GM19372 (cell line): ENCODE measurements around the gene ARHGEF38.

ENCODE experiments used
- ATAC-seq: cut with Tn5 transposase; IDR thresholded peaks from one replicate; pipeline ENCODE4 v1.9.1; 2021; ENCODE audit warnings: mild to moderate bottlenecking, low read depth, moderate library complexity; ENCODE audit not compliant: unreplicated experiment

ARHGEF38 gene

GRCh38 chr4:105555409-105555808 lies 3.0 kb downstream of the ARHGEF38 start:
- no peak for ATAC-seq

DNA sequence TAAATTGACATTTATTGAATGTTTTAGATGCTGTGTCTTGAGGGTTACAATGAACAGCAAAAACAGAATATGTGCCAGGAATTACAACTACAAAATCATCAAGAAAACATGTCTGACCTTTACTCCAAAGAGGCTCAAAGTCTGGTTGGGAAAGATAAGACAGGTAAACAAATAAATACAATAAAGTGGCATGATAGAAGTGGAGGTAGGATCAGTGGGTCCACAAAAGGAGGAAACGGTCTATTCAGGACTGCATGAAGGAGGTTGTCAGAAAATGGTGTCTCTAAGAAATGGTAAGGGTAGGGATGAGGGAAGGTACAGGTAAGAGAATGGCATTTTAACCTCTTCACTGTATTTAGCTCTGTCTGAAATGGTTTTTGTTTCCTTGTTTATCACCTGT lies 3.8 kb downstream of the ARHGEF38 start:
- no peak for ATAC-seq

GRCh38 chr4:105558277-105558676 lies 5.9 kb downstream of the ARHGEF38 start:
- ATAC-seq, result no peak

GRCh38 chr4:105560421-105560848 lies 8.0 kb downstream of the ARHGEF38 start:
- no peak for ATAC-seq

DNA sequence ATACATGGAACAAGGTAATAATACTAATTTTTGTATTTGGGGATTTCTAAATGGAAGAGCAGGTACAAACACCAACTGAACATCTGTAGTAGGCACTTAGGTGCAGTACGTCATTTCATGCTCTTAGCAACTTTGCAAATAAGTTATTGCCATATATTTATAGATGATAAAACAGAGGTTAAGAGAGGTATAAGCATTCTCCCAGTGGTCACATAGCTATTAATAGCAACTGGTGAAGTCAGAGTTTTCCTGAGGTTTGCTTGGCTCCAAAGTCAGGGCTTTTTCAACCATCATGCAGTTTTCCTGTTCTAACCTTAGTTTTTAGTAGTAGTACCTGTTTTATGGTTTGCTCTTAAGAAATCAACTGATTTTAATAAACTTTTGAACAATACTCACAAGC lies 10.9 kb downstream of the ARHGEF38 start:
- no peak for ATAC-seq

DNA sequence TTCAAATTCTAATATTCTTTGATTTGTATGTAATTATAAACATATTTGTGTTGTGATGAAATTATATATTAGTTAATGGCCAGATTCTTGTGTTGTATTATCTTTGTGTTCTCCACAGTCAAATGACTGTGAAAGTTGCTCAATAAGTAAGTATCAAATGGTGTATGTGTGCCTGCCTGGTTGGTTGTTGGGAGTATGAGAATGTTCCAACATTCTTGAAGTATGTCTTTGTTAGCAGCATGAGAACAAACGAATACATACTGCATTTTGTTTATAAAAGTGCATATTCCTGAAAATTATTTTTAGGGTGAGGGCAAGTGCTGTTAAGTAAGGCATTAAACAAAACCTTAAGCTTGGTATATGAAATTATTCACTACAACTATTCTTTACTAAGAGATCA lies 16.2 kb downstream of the ARHGEF38 start:
- no peak for ATAC-seq

DNA sequence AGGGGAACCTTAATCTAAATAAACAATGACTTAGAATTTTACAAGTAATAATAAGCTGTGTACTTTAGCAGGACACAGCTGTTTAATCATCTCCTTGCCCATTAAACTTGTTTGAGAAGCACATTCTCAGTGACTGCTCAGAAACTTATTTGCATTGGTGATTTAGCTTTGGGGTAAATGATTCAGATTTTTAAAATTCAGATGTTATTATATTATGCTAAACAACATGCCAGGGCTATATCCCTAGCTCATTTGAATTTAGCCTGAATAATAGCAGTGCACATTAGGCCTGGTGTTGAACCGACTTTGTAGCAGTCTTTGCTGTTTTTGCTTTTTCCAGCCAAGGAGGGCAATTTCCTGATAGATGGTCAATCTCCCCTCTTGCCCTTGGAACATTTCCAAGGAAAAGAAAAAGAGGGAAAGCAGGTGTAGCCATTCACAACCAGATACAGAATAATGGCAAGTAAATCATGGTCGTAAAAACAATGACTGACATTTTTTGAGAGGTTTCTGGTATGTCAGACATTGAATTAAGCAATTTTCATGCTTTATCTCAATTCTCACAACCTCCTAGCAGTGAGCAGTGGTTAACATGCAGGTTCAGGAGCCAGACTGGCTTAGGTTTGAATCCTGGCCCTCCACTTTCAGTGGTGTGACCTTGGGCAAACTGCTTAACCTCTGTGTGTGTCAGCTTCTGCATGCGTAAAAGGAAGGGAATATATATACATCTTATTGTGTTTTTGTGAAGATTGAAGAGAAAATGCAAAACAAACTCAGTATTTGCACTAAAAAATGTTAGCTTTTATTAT lies 16.8 kb downstream of the ARHGEF38 start:
- ATAC-seq, result no peak

DNA sequence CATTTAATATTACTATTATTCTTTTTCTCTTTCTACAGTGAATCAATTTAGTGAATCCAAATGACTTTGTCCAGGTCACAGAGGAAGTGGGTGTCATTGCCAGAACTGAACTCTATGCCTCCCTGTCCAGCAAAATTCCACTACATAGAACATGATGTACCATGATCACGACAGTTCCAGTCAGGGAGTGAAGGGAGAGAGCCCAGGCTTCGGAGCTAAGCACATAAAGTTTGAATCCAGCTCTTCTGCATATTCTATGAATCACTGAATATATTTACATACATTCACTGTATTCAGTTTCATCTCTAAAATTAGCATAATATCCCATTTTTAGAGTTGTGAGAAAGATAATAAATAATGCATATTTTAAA lies 17.4 kb downstream of the ARHGEF38 start:
- ATAC-seq, result no peak

- ATAC-seq, result no peak
Measured at GRCh38 chr4:105572296-105572695, 19.9 kb downstream of the ARHGEF38 start.

DNA sequence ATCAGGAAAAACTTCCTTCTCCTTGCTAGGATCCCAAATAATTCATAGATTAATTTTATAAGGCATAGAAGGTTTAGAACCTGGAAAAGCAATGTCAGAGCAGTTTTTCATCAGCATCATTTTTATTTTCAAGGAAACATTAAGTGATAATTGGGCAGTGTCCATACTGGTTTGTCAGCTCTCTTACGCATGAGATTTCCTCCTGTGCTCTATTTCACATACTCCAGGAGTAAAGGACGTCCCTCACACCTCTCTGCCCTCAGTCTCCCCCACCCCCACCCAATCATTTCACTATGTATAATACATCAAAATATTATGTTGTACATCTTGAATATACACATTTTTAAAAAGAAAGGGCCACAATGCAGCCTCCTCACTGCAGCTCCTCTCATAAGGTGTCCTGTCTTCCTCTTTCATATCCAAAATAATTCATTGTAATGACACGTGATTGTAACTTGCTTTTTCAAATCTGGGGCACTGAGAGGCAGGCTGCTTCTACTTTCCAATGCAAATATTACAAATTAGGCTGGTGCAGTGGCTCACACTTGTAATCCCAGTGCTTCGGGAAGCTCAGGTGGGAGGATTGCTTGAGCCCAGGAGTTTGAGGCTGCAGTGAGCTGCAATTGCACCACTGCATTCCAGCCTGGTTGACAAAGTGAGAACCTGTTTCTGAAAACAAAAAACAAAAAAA lies 34.4 kb downstream of the ARHGEF38 start:
- no peak for ATAC-seq

GRCh38 chr4:105587841-105588240 lies 35.4 kb downstream of the ARHGEF38 start:
- ATAC-seq, result no peak

GRCh38 chr4:105588252-105588651 lies 35.8 kb downstream of the ARHGEF38 start:
- ATAC-seq, result no peak

- ATAC-seq, result no peak
Measured at GRCh38 chr4:105591573-105591972, 39.2 kb downstream of the ARHGEF38 start.

- ATAC-seq, result peak; percentile 84
Measured at GRCh38 chr4:105594099-105595010, 41.9 kb downstream of the ARHGEF38 start.

GRCh38 chr4:105596684-105597083 lies 44.3 kb downstream of the ARHGEF38 start:
- no peak for ATAC-seq

- no peak for ATAC-seq
Measured at GRCh38 chr4:105598052-105598451, 45.6 kb downstream of the ARHGEF38 start.

GRCh38 chr4:105598787-105599186 lies 46.4 kb downstream of the ARHGEF38 start:
- no peak for ATAC-seq

DNA sequence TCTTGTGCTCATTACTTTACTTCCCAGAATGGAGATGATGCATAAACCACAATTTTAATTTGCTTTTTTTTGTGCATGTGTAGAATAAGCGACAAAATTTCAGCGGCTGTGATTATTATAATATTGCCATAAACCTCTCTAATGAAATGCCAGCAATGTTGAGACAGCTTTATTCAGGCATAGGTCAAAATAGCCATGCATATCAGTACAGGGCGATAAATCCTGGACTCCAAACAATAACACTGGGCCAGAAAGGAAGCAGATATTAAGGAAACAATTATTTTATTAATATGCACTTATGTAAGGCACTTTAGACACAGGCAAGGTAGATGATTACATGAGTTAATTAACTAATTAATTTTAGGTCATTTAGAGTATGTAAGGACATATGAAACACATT lies 47.1 kb downstream of the ARHGEF38 start:
- ATAC-seq, result no peak

- ATAC-seq, result no peak
Measured at GRCh38 chr4:105599932-105600655, 47.7 kb downstream of the ARHGEF38 start.

- no peak for ATAC-seq
Measured at GRCh38 chr4:105600951-105601350, 48.5 kb downstream of the ARHGEF38 start.
